A549 (cell line): ENCODE measurements around the gene MED22. TPM values are rescaled to one million over a fixed set of nuclear protein-coding genes. Genes with fewer than 3 reads are reported as not detected.
"Not testable (repeated sequence)": the region's sequence is repeated elsewhere in the genome, so short reads cannot be mapped to it uniquely, and the experiment has no call there.

ENCODE experiments used
- ATAC-seq, 2 experiments: fragments of 200-7000 bp in 1 of 2; fragments of >200 bp in 1 of 2; cut with Nextera tagmentation in 1 of 2; cut with Tn5 transposase in 1 of 2; 3 replicates each; pipeline versions ENCODE4 v1.8.0 to v1.9.1; 2018 to 2020; ENCODE audit warnings: mild to moderate bottlenecking in 1 of 2, moderate library complexity in 1 of 2
- CTCF ChIA-PET: fragments of 300-600 bp; sonication (Branson Sonifier 250); formaldehyde crosslinking; extraction: SDS; loops from one replicate; lab custom pipeline; 2021; ENCODE audit warnings: antibody characterized with exemption, inconsistent platforms; lab: Yijun Ruan, JAX
- POLR2A ChIA-PET: fragments of 350-600 bp; formaldehyde crosslinking; extraction: SDS; loops from one replicate; lab custom pipeline; 2021; ENCODE audit warnings: antibody characterized with exemption, inconsistent platforms; lab: Yijun Ruan, JAX
- DNase-seq, 2 experiments: peaks; one replicate each; pipeline versions ENCODE4 v3.0.0 to v3.0.0-alpha.2; 2011 to 2016; ENCODE audit warnings: low read depth in 1 of 2, low spot score in 1 of 2
- FAIRE-seq: peaks from 2 replicates; lab custom pipeline; 2011; peaks lifted over from hg19 to GRCh38; lab: Jason Lieb, UNC
- H3K27ac ChIP-seq, 2 experiments: fragments of >200 bp; sonication (Bioruptor Twin); formaldehyde crosslinking; 3 replicates each; pipeline ENCODE4 v1.5.1; 2016 to 2017
- H3K4me1 ChIP-seq: fragments of >200 bp; sonication (Bioruptor Twin); formaldehyde crosslinking; 3 replicates; pipeline ENCODE4 v1.6.1; 2016
- H3K4me2 ChIP-seq: fragments of >200 bp; sonication (Bioruptor Twin); formaldehyde crosslinking; 3 replicates; pipeline ENCODE4 v1.6.1; 2016
- H3K4me3 ChIP-seq: fragments of >200 bp; sonication (Bioruptor Twin); formaldehyde crosslinking; 3 replicates; pipeline ENCODE4 v1.5.1; 2016
- H3K9me3 ChIP-seq: fragments of >200 bp; sonication (Bioruptor Twin); formaldehyde crosslinking; 3 replicates; pipeline ENCODE4 v1.6.1; 2016
- CHD4 ChIP-seq: fragments of 200-600 bp; sonication (generic); IDR thresholded peaks from 2 replicates; pipeline ENCODE4 v1.6.1; 2016; ENCODE audit warnings: antibody characterized with exemption, mild to moderate bottlenecking, borderline replicate concordance
- CTCF ChIP-seq: fragments of >200 bp; sonication (Bioruptor Twin); formaldehyde crosslinking; IDR thresholded peaks from 3 replicates; pipeline ENCODE4 v1.5.1; 2016
- EP300 ChIP-seq, 2 experiments: fragments of >200 bp; sonication (Bioruptor Twin); formaldehyde crosslinking; IDR thresholded peaks; 2 replicates in 1 of 2; 3 replicates in 1 of 2; pipeline ENCODE4 v1.6.1; 2016 to 2017
- FOSL2 ChIP-seq, 2 experiments: fragments of 450-650 bp in 1 of 2; fragments of >200 bp in 1 of 2; sonication (Bioruptor Twin) in 1 of 2; formaldehyde crosslinking; IDR thresholded peaks; 2 replicates each; pipeline versions ENCODE4 v1.5.0 to v1.6.1; 2016 to 2020; ENCODE audit warnings: mild to moderate bottlenecking in 1 of 2, moderate library complexity in 1 of 2
- FOXS1 ChIP-seq: fragments of 250-450 bp; sonication (Bioruptor Pico); IDR thresholded peaks from 2 replicates; pipeline ENCODE4 v1.5.0; 2020; ENCODE audit warnings: mild to moderate bottlenecking, moderate library complexity
- GATA3 ChIP-seq: IDR thresholded peaks from 2 replicates; pipeline ENCODE4 v1.6.1; 2012; ENCODE audit warnings: borderline replicate concordance
- HOXA7 ChIP-seq: fragments of 250-450 bp; sonication (Bioruptor Pico); IDR thresholded peaks from 2 replicates; pipeline ENCODE4 v1.5.0; 2020; ENCODE audit warnings: mild to moderate bottlenecking, moderate library complexity
- HOXB13 ChIP-seq: fragments of 250-450 bp; sonication (Bioruptor Pico); IDR thresholded peaks from 2 replicates; pipeline ENCODE4 v1.5.0; 2020; ENCODE audit warnings: low read depth, mild to moderate bottlenecking, moderate library complexity
- JUN ChIP-seq, 2 experiments: fragments of >200 bp; sonication (Bioruptor Twin); formaldehyde crosslinking; IDR thresholded peaks; 2 replicates in 1 of 2; 3 replicates in 1 of 2; pipeline ENCODE4 v1.6.1; 2016 to 2017
- MAX ChIP-seq: IDR thresholded peaks from 2 replicates; pipeline ENCODE4 v1.6.1; 2012
- NFE2L2 ChIP-seq: fragments of 150-350 bp; conservative IDR thresholded peaks from 2 replicates; pipeline ENCODE4 v1.6.1; 2014; ENCODE audit warnings: low read length
- POLR2AphosphoS2 ChIP-seq: conservative IDR thresholded peaks from 2 replicates; pipeline ENCODE4 v1.6.1; 2012; ENCODE audit warnings: low read length, improper control_type of control experiment, inconsistent platforms
- RAD21 ChIP-seq, 2 experiments: fragments of >200 bp in 1 of 2; sonication (Bioruptor Twin) in 1 of 2; formaldehyde crosslinking in 1 of 2; IDR thresholded peaks in 1 of 2; conservative IDR thresholded peaks in 1 of 2; 2 replicates in 1 of 2; 3 replicates in 1 of 2; pipeline ENCODE4 v1.6.1; 2012 to 2018; ENCODE audit warnings: inconsistent platforms in 1 of 2
- RNF2 ChIP-seq: fragments of 200-600 bp; sonication (generic); IDR thresholded peaks from 2 replicates; pipeline ENCODE4 v1.6.1; 2016; ENCODE audit warnings: low read depth, mild to moderate bottlenecking, antibody characterized with exemption, moderate library complexity, borderline replicate concordance
- SMC3 ChIP-seq: fragments of >200 bp; sonication (Bioruptor Twin); formaldehyde crosslinking; IDR thresholded peaks from 3 replicates; pipeline ENCODE4 v1.6.1; 2018; ENCODE audit warnings: inconsistent platforms
- ZC3H11A ChIP-seq: fragments of 450-650 bp; IDR thresholded peaks from 2 replicates; pipeline ENCODE4 v1.6.1; 2014; ENCODE audit warnings: antibody characterized with exemption, mild to moderate bottlenecking
- WGBS: methylation state at CpG from one replicate; pipeline ENCODE4 v1.1.6; 2017; ENCODE audit errors: missing lambda C conversion rate; 5-methylcytosine and 5-hydroxymethylcytosine counted together
- polyA plus RNA-seq, 4 experiments: library from polyadenylated mRNA; depleted of rRNA in 3 of 4; stranded (reverse); fragments of >200 nt; fragmentation: RNase III in 1 of 4; extraction: RNeasy Plus Mini Kit Qiagen cat#74134 plus additional on column Dnase treatment in 1 of 4; gene quantifications; 2 replicates in 3 of 4; 3 replicates in 1 of 4; pipeline ENCODE4 v1.2.3, GENCODE V29; 2011 to 2017
- TF ChIP-seq, protein P1 (sequence below): IDR thresholded peaks from 2 replicates; pipeline ENCODE4 v1.6.1; 2012
- TF ChIP-seq, protein P2 (sequence below): fragments of 250-450 bp; sonication (Bioruptor Pico); IDR thresholded peaks from 2 replicates; pipeline ENCODE4 v1.5.0; 2020; ENCODE audit warnings: low read depth, mild to moderate bottlenecking, moderate library complexity
- TF ChIP-seq, protein P3 (sequence below): fragments of 450-650 bp; IDR thresholded peaks from 2 replicates; pipeline ENCODE4 v1.6.1; 2014; ENCODE audit warnings: antibody characterized with exemption

The MED22 gene
- polyA plus RNA-seq, 2 of the 4 experiments (the other 2 are of a cell fraction): 15.7 to 22.0 TPM

GRCh38 chr9:133331221-133331620, 16.7 kb downstream of the MED22 start:
- WGBS: 95% methylated on average over 19 of the region's 19 CpGs
- Histone ChIP-seq H3K4me3 (no peak overlapping the region), H3K4me2 (no peak overlapping the region), H3K27ac (no peak overlapping the region), H3K4me1 (peaks cover 11% of the 10 kb centered on the region), H3K9me3 (no peaks in the 10 kb centered on the region)
- FAIRE-seq (no peak), ATAC-seq (no peak), DNase-seq (no peak)
- TF ChIP-seq JUN (IDR thresholded peaks at IDR 0.05) (no peak), ZC3H11A (no peak), HOXB13 (CRISPR knock-in tag) (no peak), CHD4 (no peak), POLR2AphosphoS2 (no peak), CTCF (no peak), NFE2L2 (no peak), GATA3 (no peak), RAD21 (conservative IDR thresholded peaks at IDR 0.05 in 1 of 2, IDR thresholded peaks at IDR 0.05 in 1 of 2) (no peak), RNF2 (no peak), MAX (no peak), EP300 (IDR thresholded peaks at IDR 0.05) (no peak), FOXS1 (no peak), FOSL2 (IDR thresholded peaks at IDR 0.05) (no peak), FOSL2 (CRISPR knock-in tag; IDR thresholded peaks at IDR 0.05) (no peak)
- TF ChIP-seq, protein P1, sequence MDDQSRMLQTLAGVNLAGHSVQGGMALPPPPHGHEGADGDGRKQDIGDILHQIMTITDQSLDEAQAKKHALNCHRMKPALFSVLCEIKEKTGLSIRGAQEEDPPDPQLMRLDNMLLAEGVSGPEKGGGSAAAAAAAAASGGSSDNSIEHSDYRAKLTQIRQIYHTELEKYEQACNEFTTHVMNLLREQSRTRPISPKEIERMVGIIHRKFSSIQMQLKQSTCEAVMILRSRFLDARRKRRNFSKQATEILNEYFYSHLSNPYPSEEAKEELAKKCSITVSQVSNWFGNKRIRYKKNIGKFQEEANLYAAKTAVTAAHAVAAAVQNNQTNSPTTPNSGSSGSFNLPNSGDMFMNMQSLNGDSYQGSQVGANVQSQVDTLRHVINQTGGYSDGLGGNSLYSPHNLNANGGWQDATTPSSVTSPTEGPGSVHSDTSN: no peak
- TF ChIP-seq, protein P2, sequence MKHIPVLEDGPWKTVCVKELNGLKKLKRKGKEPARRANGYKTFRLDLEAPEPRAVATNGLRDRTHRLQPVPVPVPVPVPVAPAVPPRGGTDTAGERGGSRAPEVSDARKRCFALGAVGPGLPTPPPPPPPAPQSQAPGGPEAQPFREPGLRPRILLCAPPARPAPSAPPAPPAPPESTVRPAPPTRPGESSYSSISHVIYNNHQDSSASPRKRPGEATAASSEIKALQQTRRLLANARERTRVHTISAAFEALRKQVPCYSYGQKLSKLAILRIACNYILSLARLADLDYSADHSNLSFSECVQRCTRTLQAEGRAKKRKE: no peak
- TF ChIP-seq, protein P3, sequence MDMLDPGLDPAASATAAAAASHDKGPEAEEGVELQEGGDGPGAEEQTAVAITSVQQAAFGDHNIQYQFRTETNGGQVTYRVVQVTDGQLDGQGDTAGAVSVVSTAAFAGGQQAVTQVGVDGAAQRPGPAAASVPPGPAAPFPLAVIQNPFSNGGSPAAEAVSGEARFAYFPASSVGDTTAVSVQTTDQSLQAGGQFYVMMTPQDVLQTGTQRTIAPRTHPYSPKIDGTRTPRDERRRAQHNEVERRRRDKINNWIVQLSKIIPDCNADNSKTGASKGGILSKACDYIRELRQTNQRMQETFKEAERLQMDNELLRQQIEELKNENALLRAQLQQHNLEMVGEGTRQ: no peak
- ChIA-PET POLR2A (no interaction called here), CTCF (interaction anchor here (1.3 to 6.5 kb wide), 9 partner anchors 9 to 150 kb away, joined by 3 to 82 read pairs (median 11); no protein-coding TSS in a partner anchor)

- not testable (repeated sequence) for FAIRE-seq, H3K4me1 ChIP-seq, H3K9me3 ChIP-seq, H3K27ac ChIP-seq, H3K4me2 ChIP-seq
- CTCF ChIA-PET: interaction anchor here (0.6 to 6.5 kb wide), 21 partner anchors 9 to 957 kb away, joined by 3 to 82 read pairs (median 4); partner anchors contain the start of genes MED22 and RPL7A
- TF ChIP-seq HOXA7 (CRISPR knock-in tag): 0 out of 2 replicates have a peak, but pooled peaks have one; percentile 48
- TF ChIP-seq CTCF: peak; percentile 63
- TF ChIP-seq SMC3: peak; percentile 65
- TF ChIP-seq RAD21 (conservative IDR thresholded peaks at IDR 0.05 in 1 of 2, IDR thresholded peaks at IDR 0.05 in 1 of 2): peak; percentile 60 to 66
- TF ChIP-seq, all 56 proteins: peak for 4; not testable (repeated sequence) for 52
- 45% methylated on average over 21 of the region's 21 CpGs for WGBS
- POLR2A ChIA-PET: interaction anchor here (0.9 to 1.5 kb wide), 2 partner anchors 18 to 91 kb away, joined by 4 to 6 read pairs; partner anchors contain the start of genes MED22 and RPL7A
- DNase-seq: peak in 1 of 2 experiments; percentile 51
- peak in 1 of 2 experiments; percentile 26; a peak in 1 of 6 replicates for ATAC-seq
- H3K4me3 ChIP-seq: not testable (repeated sequence)
Observed at GRCh38 chr9:133329306-133330156, 18.4 kb downstream of the MED22 start.
